Activated naive CD4-positive, alpha-beta T cell treated with Interleukin-2 at 50 U/mL for 16 hours (primary cell): ENCODE results near the gene ADAM19.
A peak's percentile ranks its signal among the peaks of the same experiment; 100 is the strongest.

Experiments used
- DNase-seq: peaks from one replicate; pipeline ENCODE4 v3.0.0-alpha.2; 2020

The ADAM19 gene

DNA sequence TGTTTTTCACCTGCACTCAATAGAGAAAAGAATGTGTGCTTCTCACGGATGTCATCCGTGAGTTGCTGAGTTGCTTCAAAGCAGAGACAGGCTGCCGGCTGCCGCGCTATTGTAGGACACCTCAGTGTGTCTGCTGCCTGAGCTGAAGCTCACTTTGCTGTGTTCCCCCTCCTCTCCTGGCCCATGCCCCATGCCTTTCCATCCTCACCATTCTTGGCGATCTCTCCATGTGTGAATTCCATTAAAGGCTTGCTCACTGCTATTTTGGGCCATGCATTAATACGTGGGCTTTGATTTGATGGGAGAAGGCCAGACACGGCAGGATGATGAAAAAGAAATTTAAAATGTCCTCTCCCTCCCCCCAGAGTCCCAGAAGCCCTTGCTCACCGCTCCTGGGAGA, 14.5 kb downstream of the ADAM19 start:
- no peak for DNase-seq

DNA sequence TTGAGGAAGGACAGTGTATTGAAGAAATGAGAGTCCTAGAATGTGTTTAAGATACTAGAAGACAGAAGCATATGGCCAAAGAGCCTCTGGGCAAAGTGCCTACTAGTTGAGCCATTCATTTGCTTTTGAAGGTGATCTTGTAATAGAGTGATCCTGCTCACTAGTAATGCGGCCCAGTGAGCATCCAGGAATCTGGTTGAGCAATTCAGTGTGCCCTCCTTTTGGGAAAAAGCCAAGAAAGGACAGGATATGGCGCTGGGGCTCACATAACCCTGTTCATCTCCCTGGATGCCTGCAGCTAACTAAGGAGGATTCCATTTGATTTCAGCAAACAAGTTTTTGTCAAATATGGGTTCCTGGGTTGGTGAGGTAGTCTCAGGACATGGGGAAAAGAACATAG, 16.3 kb downstream of the ADAM19 start:
- no peak for DNase-seq

DNA sequence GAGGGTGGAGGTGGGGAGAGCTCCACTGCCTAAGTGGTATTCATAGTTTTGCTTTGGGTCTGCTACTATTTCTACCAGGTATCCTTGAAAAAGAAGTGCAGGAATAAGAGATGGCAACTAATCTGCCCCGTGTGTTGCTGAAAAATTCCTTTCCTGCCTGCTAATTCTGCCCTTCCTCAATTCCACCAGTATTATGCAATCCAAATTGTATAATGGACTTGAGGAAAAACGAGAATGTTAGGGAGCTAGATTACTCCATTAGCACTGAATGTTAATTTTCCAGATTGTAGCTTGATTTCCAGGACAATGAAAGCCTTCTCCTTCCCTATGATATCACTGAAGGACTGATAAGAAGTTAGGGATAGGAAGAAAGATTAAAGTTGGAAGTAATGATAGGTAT, 16.9 kb downstream of the ADAM19 start:
- DNase-seq = no peak

DNA sequence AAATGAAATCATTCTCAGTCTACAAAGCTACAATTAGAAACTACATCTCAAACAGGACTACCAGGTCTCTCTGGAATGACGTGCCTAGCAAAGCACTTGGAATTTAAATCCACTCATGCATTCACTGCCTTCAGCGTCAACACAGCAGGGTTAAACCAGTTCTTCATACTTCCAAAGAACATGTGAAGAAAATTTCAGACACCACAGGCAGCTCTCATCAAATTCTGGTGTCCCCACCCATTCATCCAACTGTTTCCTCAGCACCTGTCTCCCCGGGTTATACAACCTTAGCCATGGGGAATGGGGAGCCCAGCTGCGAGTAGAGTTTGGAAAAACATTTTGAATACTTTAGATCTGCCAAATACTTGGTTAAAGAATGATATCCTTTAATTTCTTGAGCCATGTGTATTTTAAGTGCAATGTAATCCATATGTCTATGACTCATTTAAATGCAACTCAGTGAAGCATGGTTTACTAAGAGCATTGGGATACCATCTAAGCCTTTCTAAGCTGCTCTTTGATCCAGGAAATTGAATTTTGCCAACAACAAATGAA, 17.5 kb downstream of the ADAM19 start:
- no peak for DNase-seq

DNA sequence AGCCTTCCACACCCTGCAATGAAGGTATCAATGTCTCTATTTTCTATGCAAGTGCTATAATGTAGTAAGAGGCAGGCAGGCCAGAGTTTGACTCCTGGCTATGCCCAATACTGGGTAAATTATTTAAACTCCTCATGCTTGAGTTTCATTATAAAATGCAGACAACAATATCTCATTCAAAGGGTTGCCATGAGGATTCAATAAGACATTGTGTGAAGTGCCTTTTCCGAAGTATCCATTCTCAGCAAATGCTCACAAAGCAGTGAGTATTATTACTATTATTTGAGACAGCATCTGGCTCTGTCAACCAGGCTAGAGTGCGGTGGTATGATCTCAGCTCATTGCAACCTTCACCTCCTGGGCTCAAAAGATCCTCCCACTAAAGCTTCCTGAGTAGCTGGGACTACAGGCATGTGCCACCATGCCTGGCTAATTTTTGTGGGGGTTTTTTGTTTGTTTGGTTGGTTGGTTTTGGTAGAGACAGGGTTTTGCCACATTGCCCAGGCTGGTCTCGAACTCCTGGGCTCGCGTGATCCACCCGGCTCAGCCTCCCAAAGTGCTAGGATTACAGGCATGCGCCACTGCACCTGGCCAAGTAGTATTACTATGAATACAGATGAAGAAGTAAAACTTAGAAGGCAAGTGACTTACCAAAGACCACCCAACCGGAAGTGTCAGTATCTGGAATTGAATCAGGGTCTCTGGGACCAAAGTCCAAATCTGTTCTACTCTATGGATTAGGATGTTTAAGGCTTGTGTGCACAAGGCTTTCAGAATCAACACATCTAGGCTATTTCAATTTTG, 18.8 kb downstream of the ADAM19 start:
- DNase-seq = no peak

DNA sequence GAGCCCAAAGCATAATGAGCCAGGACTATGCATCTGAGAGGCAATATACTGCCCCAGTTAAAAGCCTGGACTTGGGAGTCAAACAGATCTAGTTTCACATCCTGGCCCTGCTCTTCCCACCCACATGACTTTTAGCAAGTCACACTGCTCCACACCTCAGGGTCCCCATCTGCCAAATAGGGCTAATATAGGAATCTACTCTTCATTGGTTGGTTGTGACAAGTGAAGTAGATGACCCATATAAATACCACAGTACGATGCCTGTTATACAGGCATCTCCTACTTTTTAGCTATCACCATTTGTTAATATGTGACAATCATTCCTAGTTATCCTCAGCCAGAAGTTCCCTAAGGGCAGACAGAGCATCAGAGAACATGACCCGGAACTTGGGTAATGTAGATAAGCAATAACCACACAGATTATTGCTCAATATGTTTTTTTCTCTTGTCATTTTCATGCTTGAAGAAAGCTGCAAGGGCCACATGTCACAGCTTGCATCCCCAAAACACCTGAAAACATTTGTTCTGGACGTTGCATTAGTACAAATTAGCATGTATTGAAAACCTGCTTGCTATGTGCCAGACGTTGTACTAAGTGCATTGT, 20.4 kb downstream of the ADAM19 start:
- DNase-seq = no peak

DNA sequence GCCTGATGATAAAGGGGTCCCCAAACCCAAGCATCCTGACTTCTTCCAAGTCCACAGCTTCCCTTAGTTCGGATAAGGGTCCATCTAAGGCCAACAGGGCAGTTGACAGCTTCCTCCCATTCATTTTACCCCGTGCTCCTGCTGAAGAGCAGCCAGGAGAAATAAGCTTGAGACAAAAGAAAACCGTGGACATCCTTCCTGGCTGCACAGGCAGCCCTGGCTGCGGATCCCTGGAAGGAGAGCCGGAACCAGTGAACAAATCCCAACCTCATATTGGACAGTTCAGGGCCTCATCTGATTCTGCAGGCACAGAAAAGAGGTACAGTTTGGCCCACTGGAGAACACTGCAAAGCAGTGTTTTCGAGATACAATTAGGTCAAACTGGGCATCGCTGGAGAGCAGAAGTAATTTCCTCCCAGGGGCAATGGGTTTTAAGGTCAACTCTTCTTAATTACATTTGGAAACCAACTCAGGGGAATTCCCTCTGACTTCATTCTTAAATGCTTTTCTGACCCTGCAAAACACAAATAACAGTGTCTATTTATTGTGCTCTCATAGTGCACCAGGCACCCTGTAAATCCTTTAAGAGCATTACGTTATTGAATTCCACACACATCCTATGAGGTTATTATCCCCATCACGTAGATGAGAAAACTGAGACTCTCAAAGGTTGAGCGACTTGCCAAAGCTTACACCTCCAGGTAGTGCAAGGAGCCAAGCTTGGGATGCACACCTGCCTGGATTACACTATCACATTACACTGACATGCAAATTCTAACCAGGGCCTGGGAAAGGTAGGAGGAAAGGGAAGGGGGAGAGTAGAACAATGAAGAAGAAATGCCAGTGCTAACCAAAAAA, 21.2 kb downstream of the ADAM19 start:
- DNase-seq = no peak

DNA sequence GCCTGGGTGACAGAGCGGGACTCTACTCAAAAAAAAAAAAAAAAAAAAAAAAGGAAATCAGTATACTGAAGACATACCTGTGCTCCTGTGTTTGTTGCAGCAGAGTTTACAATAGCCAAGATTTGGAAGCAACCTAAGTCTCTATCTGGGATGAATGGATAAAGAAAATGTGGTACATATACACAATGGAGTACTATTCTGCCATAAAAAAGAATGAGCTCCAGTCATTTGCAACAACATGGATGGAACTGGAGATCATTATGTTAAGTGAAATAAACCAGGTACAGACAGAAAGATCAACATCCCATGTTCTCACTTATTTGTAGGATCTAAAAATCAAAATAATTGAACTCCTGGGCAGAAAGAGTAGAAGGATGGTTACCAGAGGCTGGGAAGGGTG, 22.9 kb downstream of the ADAM19 start:
- DNase-seq = no peak

DNA sequence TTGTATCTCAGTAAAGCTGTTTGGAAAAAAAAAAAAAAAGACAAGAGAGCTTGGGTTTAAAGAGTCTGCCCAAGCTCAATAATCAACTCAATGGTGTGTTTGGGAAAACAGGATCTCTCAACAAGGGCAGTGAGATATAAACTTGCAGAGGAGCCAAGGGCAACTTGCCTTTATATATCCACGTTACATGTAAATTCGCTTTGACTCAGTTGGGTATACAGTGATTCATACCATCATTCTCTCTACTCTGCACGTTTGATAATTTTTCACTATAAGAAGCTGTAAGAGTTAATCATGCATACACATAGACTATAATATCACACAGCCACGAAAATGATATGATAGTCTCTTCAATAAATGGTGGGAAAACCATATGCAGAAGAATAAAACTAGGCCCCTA, 24.9 kb downstream of the ADAM19 start:
- DNase-seq = no peak

DNA sequence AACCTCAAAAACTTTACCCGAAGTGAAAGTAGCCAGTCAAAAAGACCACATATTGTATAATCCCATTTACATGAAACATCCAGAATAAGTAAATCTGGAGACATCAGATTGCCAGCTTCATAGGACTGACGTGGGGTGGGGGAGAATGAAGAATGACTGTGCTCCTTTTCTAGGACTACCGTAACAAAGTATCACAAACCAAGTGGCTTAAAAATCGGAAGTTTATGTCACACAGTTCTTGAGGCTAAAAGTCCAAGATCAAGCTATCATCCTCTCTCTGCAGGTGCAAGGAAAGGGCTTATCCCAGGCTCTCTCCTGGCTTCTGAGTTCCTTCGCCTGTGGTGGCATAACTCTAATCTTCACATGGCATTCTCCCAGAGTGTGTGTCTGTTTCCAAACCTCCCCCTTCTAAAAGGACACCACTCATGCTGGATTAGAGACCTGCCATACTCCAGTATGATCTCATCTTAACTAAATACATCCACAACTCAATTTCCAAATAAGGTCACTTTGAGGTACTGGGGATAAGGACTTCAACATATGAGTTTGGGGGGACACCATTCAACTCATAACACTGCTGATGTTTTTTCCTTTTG, 25.5 kb downstream of the ADAM19 start:
- no peak for DNase-seq

DNA sequence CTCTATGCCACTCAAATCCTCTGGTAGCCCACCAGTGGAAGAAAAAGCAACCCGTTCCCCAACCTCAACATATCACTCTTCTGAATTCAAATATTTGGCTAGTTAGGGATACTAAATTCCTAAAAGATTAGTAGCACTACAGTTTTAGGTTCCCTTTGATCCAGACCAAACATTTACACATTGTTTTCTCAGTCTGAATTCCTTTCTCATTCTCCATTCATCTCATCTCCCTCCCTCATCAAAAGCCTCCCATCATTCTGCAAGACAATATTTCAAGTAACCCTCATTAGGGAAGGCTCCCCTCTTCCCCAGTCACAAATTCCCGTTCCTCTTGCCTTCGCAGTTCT, 26.3 kb downstream of the ADAM19 start:
- no peak for DNase-seq

DNA sequence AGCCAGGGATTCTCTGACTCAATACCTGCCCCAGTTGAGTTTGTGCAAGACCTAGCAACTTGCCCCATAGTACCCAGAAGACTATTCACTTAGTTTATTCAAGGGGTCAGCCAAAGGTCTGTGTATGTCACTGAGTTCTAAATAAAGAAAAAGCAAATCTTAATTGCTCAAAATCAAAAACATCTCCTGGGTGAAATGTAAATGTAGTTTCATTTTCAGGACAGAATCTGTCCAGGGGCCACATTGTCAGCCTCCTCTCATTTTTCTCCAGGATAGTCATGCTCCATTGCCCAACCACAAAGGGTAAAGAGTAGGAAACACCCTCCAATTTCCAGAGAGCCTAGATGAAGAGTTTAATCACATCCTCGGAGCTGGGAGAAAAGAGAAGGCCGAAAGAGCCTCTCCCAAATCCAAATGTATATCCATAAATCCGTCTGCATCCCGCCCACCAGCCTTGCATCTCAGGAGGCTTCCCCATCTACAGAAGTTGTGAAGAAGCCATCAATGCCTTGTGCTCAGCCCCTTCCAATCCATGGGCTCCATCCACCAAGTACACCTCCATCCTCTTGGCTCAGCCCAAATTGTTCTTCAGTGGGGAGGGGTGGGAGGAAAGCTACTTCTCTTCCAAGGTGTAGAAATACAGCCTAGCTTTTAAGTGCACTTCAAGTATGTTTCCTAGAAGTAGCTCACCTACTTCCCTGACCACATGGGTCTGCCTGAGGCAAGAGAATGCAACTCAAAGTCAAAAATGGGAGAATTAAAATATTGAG, 26.9 kb downstream of the ADAM19 start:
- no peak for DNase-seq

DNA sequence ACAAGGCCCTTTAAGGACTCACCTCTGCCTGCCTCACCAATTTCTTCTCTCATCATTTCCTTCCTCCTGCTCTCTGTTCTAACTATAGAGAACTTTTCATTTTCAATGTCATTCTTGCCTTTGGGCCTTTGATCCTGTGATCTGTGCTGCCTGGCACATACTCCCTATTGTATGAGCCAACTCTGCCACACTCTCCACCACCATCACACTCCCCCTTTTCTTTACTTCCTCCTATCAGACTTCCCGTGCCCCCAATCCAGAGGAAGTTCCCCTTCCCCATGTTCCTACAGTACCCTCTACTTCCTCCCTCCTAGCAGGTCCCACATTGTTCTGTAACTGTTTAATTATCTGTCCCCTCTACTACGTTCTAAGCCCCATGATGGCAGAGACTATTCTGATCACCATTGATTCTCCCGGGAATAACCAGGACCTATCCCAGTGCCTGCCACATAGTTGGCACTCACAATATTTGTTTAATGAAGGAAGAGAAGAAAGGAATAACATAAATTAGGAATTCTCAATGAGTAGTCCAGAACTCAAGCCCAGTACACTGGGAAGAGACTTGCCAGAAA, 27.5 kb downstream of the ADAM19 start:
- no peak for DNase-seq

DNA sequence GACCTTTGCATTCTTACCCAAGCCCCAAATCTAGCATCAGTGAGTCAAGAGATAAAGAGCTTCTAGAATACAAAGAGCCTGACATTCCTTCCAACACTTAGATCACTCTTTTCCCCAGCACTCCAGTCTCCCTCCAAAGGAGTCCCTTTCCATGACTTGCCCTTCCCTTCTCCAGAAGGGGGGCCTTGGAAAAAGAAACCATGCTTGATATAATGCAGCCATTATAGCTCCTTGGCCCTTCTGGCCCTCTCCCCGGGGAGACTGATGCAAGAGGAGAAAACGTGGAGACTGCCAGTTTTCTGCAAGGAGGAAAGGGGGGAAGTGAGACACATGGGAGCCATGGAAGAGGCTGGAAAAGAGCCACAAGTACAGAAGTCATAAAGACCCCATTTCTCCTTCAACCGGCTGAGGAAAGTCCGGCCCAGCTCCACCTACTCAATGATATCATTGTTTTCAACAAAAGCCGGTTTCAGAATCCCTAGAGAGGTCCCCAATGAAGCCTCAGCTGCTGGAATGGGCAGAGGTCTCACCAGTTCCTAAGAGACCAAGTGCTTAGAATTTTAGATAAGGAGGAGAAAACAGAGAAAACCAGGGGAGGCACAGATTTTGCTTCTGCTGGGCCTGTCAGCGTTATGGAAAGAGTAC, 29.0 kb downstream of the ADAM19 start:
- DNase-seq = no peak

DNA sequence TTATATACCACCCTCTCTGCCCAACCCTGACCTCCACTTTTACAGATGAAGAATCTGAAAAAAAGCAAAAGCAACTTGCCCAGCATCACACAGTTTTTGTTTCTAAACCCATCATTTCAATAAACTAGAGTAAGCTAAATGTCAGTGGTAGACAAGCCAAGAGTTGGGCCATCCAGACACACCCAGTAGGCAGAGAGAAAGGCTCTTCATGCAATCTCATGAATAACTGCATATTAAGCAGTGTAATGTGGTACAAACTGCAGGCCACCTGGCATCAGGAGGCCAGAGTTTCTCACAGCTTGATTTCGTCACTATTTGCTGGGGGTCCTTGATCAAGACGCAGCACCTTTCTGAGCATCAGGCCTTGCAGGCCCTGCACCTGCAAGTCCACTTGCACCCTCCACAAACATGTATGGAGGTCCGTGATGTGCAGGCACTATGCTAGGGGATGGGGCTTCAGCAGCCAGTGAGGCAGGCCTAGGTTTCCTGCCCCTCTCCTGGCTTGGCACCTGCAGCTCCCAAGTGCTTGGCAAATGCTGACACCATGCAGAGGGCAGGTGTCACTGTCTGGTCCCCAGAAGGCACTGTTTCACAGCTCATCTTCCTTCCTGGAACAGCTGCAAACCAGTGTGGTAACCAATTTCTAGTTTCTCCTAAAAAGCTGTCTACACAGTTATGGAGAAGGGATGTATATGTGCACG, 29.8 kb downstream of the ADAM19 start:
- no peak for DNase-seq

DNA sequence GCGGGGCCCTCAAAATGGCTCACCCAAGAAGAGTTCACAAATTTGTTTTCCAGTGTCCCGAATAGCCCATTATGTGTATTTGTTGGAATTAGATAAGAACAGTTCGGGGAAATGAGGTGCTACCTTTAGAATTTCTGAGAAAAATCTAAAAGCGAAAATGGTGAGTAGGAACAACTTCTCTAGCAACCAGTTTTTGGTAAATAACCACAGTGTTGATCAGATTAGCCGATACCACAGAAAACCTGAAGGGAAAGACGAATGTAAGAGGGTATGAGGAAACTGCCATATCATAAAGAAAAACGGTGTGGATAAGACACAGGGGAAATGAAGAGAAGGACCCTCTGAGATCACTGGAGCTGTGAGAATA, 31.0 kb downstream of the ADAM19 start:
- no peak for DNase-seq

DNA sequence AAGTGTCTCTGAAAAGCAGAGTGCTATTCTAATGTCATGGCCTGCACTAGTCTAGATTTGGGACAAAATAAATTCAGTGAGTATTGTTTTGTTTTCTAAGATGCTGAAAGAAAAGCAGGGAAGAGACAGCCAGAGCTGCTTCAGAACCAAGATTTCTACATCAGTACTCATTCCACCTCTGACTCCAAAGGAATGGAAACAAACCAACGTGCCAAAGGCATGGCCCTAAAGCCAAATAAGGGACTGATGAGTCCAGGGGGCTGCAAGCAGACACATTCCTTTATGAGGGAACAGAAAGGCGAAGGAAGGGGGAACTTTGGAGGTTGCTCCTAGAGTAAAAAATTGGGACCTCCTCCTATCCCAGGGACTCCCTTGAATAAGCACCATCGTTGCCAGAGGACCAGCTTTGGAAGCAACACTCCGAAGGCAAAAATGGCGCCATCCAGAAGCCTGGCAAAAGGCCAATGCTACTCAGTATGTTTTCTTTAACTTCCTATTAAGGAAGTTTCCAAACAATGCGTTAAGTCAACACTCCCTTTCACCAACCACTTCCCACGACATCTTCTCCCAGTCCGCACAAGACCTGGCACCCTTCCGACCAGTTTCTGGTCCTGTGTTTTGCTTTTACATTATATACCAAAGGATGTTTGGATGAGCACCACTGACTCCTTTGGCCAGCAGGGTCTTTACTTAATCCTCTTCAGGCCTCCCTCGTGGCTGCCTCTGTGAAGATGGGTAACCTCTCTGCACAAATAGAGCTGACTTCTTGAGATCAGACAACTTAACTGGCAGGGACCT, 31.6 kb downstream of the ADAM19 start:
- peak; percentile 40 for DNase-seq

DNA sequence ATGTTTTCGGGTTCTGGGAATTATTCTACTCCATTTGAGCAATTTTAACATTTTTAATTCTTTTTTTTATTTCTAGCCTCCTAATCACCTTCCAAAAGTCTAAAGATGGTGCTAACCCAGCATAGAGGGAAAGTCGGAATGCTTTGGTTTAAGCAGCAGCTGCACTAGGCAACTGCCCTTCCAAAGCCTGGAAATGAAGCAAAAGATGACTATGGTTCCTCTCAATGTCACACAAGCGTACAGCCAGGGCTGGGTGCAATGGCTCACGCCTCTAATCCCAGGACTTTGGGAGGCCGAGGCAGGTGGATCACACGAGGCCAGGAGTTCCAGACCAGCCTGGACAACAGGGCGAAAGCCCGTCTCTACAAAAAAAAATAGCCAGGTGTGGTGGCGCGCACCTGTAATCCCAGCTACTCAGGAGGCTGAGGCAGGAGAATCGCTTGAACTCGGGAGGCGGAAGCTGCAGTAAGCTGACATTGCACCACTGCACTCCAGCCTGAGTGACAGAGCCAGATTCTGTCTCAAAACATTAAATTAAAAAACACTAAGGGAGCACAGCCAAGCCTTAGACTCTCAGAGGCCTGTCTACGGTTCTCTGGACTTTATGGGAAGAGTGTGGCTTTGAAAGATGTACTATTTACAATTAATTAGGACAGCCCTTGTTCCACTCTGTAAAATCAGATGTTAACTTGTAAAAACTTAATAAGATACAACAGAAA, 33.1 kb downstream of the ADAM19 start:
- DNase-seq = no peak

DNA sequence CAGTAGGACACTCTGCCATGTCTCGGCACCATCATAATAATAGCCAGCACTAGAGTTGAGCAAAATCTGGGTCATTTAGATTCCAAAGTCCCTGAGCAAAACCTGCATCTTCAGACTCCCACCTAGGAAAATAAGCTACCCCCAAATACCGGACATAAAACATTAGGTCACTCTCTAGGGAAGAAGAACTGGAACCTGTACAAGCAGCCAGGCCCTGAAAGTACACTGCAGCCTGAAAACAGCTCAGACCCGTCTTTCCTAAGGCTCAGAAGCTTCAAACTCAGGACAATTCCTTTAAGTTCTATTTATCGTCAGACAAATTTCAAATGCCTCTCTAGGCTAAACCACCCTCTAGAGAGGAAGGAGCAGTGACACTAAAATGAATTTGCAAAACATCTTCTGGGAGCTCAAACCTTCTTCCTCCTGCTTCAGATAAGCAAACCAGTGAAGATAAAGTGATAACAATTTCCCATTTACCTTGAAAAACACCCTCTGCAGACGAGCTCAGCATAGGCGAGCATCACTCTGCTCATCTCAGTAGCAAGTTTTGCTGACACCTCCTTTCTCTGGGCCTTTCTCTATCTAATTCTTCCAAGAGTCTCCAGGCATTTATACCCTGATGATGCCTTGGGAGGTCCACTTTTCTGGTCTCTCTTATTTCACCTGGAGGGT, 34.0 kb downstream of the ADAM19 start:
- no peak for DNase-seq
